ENCODE measurements around the gene TOR3A.
A peak's percentile ranks its signal among the peaks of the same experiment; 100 is the strongest.

Gene TOR3A

DNA sequence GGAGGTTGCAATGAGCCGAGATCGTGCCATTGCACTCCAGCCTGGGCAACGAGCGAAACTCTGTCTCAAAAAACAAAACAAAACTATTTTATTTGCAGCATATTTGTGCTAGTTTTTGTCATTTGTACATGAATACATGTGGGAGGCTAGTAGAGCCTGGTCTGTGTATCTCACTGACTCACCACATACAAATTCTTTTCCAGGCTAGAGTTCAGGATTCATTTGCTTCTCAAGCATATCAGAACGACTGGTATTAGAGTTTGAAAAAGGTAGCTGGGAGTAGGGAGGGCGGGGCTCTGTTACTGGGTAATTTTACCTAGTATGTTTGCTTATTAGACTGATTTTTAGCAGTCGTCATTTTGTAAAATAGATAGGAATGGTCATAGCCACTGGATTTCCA is 4.5 kb upstream of the TOR3A start:
- DNase-seq: no peak

- peak; percentile 62 for DNase-seq
Observed at GRCh38 chr1:179079113-179079761, 2.6 kb upstream of the TOR3A start.

DNA sequence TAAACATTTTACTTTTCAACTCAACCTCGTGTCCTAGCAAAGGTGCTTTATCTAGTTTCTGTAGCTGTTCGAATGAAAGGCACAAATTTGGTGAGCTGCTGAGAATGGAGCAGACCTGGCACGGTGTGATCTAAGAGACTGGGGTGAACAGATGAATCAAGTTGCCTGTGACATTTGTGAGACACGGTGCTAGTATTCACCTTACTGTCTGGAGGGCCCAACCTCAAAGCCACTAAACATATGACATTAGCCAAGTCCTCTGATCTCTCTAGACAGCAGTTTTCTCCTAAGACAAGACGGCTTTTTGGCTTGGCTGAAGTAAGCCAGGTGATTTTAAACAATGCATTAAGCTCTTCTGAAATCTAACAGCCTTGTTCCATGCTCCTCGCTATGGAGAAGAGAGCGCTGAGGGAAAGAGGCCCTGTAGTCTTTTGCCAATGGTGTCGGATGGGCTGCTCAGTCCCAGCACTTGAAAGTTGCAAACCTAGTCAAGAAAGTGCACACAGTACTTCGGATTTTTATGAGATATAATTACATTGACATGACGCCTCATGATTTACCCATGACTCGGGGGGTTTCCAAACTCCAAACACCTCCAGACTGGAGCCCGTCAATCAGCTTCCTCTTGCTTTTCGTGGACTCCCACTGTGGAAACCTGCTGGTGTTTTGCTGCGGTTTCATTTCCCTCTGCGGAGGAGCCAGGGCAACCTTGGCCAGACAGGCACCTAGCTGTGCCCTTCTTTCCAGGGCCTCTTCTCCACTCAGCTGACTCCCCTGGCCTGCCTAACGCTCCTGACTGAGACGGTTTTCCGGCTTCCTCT is 794 bp upstream of the TOR3A start:
- no peak for DNase-seq

- no peak for DNase-seq
Observed at GRCh38 chr1:179082333-179082998, 596 bp downstream of the TOR3A start.

DNA sequence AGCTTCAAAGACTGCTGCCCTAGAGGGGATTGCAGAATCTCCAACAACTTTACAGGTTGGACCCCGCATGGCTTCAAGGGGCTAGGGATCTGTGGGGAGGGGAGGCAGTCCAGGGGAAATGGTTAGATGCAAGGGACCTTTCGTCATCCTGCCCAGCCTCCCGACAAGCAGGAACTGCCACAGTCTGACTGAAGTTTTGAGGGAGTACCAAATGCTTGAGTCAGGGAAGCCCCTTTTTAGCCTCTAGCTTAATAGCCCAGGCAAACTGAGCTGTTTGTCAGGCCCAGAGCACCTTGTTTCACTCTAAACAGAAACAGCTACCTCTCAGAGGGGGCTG is 1.1 kb downstream of the TOR3A start:
- DNase-seq: no peak

GRCh38 chr1:179083533-179083932 is 1.7 kb downstream of the TOR3A start:
- DNase-seq: no peak

GRCh38 chr1:179087665-179088064 is 5.8 kb downstream of the TOR3A start:
- DNase-seq: no peak

DNA sequence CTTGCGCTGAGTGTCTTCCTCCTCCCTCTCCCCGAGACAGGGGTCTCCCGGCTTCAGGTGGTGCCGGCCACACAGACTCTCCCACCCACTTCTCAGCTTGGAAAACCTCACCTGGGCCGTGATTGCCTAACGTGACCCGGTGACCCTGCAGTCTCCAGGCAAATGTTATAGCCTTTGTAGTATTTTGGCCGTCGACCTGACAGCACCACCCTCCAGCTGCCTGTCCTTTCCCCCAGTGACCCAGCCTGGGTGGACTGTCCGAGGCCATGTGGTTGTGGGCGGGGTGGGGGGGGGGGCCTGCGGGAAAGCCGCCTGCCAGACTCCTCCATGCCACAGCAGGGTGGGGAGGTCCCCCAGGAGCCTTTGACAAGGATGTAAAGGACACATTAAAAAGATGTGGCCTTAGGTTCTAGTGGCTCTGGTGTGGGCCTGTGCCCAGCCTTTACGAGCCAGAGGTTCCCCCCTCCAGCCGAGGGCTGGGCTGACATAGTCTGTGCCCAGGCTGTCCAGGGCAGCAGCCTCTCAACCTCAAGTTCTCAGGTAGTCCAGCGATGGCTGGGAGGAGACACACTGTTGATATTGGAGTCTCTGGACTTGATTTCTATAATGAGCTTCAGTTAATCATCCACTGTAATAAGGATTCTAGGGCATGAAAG is 8.1 kb downstream of the TOR3A start:
- no peak for DNase-seq

DNA sequence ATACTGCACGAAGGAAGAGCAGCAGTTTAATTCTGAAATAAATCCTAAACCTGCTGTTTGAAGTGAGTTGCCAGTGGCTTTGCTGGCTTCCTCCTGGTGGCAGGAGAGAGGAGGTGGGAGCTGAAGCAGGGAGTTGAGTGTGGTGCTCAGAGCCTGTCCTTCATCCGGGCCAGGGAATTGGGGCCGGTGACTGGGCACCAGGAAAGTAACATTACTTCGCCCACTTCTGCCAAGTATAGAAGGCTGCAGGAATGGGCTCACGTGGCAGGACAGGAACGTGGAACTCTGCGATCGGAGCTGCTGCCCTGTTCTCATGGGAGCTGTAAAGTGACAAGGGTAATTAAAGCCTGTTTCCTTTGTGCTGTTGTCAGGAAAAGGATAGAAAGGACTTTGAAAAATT is 8.7 kb downstream of the TOR3A start:
- DNase-seq: no peak

DNA sequence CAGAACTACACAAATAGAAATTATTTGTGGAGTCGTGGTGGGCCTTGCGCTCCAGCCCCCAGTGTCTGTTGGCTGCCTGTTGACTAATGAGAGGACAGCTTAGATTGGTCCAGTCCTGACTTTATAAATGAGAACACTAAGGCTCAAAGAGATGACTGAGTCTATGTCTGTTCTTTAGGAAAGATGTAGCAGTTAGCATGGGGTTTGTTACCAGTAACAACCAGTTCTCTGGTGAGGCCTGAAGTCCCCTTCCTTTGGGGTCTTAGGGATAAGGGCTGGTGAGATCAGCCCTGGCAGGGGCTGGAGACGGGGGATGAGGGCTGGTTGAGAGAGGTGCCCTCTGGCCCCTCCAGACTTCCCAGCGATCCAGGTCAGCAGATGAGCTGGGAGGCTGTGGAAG is 9.1 kb downstream of the TOR3A start:
- no peak for DNase-seq

DNA sequence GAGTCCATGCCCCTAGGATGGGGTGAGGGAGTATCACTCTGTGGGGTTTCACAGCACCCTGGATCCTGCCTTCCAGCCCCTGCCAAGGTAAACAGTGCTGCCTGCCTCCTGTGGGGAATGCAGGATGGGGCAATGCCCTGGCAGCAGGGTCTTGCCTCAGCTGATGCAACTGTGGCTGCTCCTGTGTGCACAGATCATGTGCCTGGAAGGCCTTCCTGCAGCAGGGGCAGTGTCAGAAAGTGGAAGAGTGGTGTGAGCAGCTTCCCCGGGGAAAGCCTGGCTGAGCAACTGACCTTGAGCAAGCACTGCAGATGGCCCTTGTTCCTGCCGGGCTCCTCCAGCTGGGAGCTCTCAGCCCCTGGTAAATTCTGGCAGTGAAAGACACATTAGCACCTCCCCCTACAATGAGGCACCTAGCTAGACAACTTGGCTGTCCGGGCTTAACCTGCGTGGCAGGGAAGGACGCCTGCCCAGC is 9.9 kb downstream of the TOR3A start:
- no peak for DNase-seq

- no peak for DNase-seq
Observed at GRCh38 chr1:179092896-179093461, 11.1 kb downstream of the TOR3A start.

DNA sequence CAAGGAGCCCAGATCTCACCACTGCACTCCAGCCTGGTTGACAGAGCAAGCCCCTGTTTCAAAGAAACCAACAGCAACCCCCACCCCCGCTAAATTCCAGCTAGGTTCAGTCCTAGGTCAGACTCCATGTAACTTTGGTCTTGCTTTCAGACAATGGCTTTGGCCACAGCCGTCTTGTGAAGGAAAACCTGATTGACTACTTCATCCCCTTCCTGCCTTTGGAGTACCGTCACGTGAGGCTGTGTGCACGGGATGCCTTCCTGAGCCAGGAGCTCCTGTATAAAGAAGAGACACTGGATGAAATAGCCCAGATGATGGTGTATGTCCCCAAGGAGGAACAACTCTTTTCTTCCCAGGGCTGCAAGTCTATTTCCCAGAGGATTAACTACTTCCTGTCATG is 12.9 kb downstream of the TOR3A start:
- no peak for DNase-seq

DNA sequence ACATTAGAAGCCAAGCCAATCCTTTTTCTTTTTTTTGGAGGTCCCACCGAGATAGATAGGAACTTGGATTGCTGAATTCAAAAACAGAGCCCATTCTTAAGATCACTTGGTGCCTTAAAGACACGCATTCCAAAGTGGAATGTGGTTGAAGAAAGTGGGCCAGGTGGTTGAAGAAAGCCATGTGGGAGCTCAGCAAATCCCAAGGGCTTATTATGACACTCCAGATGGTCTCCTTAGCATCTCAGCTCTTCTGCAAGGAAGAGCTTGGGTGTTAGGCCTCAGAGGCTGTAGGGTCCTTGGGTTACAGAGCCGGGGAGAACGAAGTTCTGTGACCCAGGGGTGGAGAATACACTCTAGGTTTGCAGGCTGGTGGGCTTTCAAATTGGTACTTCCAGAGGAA is 13.5 kb downstream of the TOR3A start:
- no peak for DNase-seq

- DNase-seq: no peak
Observed at GRCh38 chr1:179095924-179096323, 14.1 kb downstream of the TOR3A start.

DNA sequence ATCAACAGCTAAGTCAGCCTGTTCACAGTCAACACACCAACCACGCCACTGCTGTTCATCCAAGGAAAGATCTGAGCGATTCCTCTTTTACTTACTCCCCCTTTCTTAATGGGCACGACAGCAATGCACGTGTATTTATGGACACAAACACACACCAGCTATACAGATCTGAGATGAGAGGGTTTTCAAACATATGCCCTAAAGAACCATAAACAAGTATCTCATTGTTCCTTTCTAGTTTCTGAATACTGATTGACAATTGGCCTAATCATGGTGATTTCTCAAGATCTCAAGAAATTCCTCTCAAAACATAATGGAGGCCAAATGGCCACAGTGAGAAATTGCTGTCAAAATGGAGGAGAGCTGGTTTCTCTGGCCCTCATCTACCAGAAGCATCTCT is 18.0 kb downstream of the TOR3A start:
- DNase-seq: no peak

DNA sequence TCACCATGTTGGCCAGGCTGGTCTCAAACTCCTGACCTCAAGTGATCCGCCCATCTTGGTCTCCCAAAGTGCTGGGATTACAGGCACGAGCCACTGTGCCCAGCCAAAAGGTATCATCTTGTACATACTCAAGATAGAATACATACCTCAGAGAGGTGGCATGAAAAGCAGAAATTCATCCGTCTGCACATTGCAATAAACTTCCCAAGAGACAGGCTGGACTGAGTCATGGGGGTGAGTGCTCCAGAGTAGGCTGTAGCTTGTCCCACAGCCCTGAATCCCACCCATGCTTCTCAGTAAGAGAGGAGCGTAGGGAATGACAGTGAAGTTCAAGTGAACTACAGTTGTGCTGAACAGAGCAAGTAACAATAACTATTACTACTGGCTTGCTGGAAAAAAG is 19.7 kb downstream of the TOR3A start:
- no peak for DNase-seq

GRCh38 chr1:179103999-179104398 is 22.1 kb downstream of the TOR3A start:
- DNase-seq: no peak

DNA sequence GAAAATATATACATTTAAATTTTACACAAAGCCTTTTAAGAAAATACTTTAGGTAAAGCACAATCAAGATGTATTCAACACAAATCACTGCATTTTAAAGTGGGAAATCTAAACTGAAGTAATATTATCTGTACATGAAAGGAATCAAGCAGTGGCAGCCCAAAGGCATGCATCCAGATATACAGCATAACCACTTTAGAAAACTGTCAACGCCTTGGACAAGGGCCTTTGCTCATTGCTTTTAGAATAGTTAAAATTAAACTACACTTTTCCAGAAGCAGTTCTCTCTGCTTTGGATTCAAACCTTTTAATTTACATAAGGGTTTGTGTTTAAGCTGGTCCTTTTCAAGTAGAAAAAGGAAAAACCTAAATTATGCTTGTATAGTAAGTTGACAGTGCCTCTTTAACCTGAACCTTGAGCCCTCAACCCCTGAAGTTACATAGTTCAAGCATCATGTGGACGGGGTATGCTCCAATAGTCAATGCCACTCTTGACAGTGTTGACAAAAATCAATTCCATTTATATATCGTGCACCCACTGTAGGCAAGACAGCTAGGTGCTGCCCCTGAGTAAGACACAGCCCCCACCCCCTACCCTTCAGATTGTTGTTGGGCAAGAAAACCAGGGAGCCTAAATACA is 22.9 kb downstream of the TOR3A start:
- no peak for DNase-seq

DNA sequence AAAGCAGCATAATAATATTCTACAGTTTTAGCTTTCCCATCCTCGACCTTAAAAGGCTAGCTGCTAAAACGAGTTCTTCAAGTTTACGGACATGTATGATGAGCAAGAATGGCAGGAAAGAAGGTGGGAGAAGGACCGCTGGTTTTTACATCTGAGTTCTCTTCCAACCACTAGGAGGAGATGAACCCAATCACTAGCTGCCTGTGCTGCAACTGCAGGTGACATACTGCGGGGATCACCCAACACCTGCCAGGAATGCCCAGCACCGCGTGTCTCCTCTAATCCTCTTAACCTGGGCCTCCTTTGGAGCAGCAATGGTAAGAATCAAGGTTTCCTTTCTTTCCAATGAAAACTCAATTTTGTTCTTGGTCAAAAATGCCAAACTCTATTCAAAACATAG is 23.5 kb downstream of the TOR3A start:
- no peak for DNase-seq

- no peak for DNase-seq
Observed at GRCh38 chr1:179107706-179108629, 26.1 kb downstream of the TOR3A start.

GRCh38 chr1:179108644-179109043 is 26.8 kb downstream of the TOR3A start:
- DNase-seq: no peak

Data from NCI-H774 (cell line).